Measurements from ENCODE around the gene BAHCC1.

BAHCC1 gene

DNA sequence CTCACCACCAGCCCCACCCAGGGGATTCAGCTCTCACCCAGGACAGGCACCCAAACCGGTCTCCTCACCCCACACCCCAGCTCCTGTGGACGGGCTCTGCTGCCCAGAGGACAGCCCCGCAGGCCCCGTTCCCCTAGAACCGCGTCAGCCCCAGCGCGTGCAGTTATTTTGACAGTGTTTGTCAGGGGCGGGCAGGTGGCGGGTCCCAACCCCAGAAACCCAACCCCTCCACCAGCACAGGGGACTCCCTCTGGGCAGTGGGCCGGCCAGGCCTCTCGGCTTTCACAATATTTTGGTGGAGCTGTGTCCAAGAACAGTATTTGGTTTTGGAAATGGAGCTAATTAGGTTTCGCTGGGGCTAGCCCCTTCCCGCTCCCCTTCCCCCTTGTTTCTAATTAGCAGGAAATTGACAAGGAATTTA lies 44.8 kb downstream of the BAHCC1 start:
- no peak overlapping the region for H3K27ac ChIP-seq
- H4K20me1 ChIP-seq (ENCODE audit: insufficient read depth): no peaks in the 10 kb centered on the region
- H3K9ac ChIP-seq: no peak overlapping the region
- peaks cover 99% of the 10 kb centered on the region for H3K27me3 ChIP-seq (ENCODE audit: insufficient read depth, low read depth)
- H3K4me2 ChIP-seq: no peak overlapping the region
- no peaks in the 10 kb centered on the region for H3K79me2 ChIP-seq (ENCODE audit: insufficient read depth, low read depth)
- no peak overlapping the region for H3K4me3 ChIP-seq (IDR thresholded peaks at IDR 0.05; ENCODE audit: insufficient read depth, low read depth, low read length)
- no peaks in the 10 kb centered on the region for H3K4me1 ChIP-seq (ENCODE audit: low read depth, poor library complexity, severe bottlenecking)
- H2AFZ ChIP-seq (ENCODE audit: low read depth): no peak overlapping the region
- no peaks in the 10 kb centered on the region for H3K36me3 ChIP-seq (ENCODE audit: insufficient read depth)
- no peak for TF ChIP-seq CTCF (conservative IDR thresholded peaks at IDR 0.05; ENCODE audit: low read depth, low read length)

- H3K9ac ChIP-seq: no peak overlapping the region
- H4K20me1 ChIP-seq (ENCODE audit: insufficient read depth): no peaks in the 10 kb centered on the region
- H3K79me2 ChIP-seq (ENCODE audit: insufficient read depth, low read depth): no peaks in the 10 kb centered on the region
- H3K27me3 ChIP-seq (ENCODE audit: insufficient read depth, low read depth): peaks cover 98% of the 10 kb centered on the region
- no peak overlapping the region for H2AFZ ChIP-seq (ENCODE audit: low read depth)
- no peak overlapping the region for H3K4me3 ChIP-seq (IDR thresholded peaks at IDR 0.05; ENCODE audit: insufficient read depth, low read depth, low read length)
- no peaks in the 10 kb centered on the region for H3K4me1 ChIP-seq (ENCODE audit: low read depth, poor library complexity, severe bottlenecking)
- no peak overlapping the region for H3K4me2 ChIP-seq
- TF ChIP-seq CTCF (conservative IDR thresholded peaks at IDR 0.05; ENCODE audit: low read depth, low read length): peak; percentile 71
- no peak overlapping the region for H3K27ac ChIP-seq
- no peaks in the 10 kb centered on the region for H3K36me3 ChIP-seq (ENCODE audit: insufficient read depth)
Measured at GRCh38 chr17:81440511-81441244, 45.4 kb downstream of the BAHCC1 start.

DNA sequence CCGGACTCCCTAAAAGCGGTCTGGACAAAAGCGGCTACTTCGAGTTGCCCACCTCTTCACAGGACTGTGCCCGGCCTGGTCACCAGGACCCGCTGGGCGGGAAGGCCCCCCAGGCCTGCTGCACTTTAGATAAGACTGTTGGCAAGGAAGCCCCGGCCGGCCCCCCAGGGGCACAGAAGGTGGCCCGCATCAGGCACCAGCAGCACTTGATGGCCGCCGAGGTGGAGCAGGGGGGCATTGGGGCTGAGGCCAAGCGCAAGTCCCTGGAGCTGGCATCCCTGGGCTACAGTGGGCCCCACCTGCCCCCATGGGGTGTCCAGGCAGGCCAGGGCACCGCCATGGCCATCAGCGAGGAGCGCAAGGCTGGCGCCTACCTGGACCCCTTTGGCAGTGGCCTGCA lies 47.5 kb downstream of the BAHCC1 start:
- Histone ChIP-seq H3K4me2 (no peak overlapping the region), H3K36me3 (ENCODE audit: insufficient read depth) (no peaks in the 10 kb centered on the region)
- no peak for TF ChIP-seq CTCF (conservative IDR thresholded peaks at IDR 0.05; ENCODE audit: low read depth, low read length)

GRCh38 chr17:81443269-81443668 lies 48.0 kb downstream of the BAHCC1 start:
- H3K9ac ChIP-seq: no peak overlapping the region
- H3K4me1 ChIP-seq (ENCODE audit: low read depth, poor library complexity, severe bottlenecking): no peaks in the 10 kb centered on the region
- H2AFZ ChIP-seq (ENCODE audit: low read depth): no peak overlapping the region
- H3K27ac ChIP-seq: no peak overlapping the region
- no peak overlapping the region for H3K4me2 ChIP-seq
- H3K36me3 ChIP-seq (ENCODE audit: insufficient read depth): no peaks in the 10 kb centered on the region
- H3K79me2 ChIP-seq (ENCODE audit: insufficient read depth, low read depth): no peaks in the 10 kb centered on the region
- no peak overlapping the region for H3K4me3 ChIP-seq (IDR thresholded peaks at IDR 0.05; ENCODE audit: insufficient read depth, low read depth, low read length)
- no peak for TF ChIP-seq CTCF (conservative IDR thresholded peaks at IDR 0.05; ENCODE audit: low read depth, low read length)
- peaks cover 98% of the 10 kb centered on the region for H3K27me3 ChIP-seq (ENCODE audit: insufficient read depth, low read depth)
- H4K20me1 ChIP-seq (ENCODE audit: insufficient read depth): no peaks in the 10 kb centered on the region

More for the DNA sequence above, 47.5 kb downstream of the BAHCC1 start:
- Histone ChIP-seq H2AFZ (ENCODE audit: low read depth) (no peak overlapping the region), H3K4me1 (ENCODE audit: low read depth, poor library complexity, severe bottlenecking) (no peaks in the 10 kb centered on the region), H3K4me3 (IDR thresholded peaks at IDR 0.05; ENCODE audit: insufficient read depth, low read depth, low read length) (no peak overlapping the region), H3K27me3 (ENCODE audit: insufficient read depth, low read depth) (peaks cover 98% of the 10 kb centered on the region), H3K27ac (no peak overlapping the region), H4K20me1 (ENCODE audit: insufficient read depth) (no peaks in the 10 kb centered on the region), H3K9ac (no peak overlapping the region), H3K79me2 (ENCODE audit: insufficient read depth, low read depth) (no peaks in the 10 kb centered on the region)
